Mucosa of descending colon (tissue), 3 donors: ENCODE data around the gene FBXW11. TPM values are rescaled to one million over a fixed set of nuclear protein-coding genes. Genes with fewer than 3 reads are reported as not detected.
A peak's percentile ranks its signal among the peaks of the same experiment; 100 is the strongest.

ENCODE experiments used
- ATAC-seq: fragments of 200-7000 bp; cut with Tn5 transposase; one replicate; pipeline ENCODE4 v1.9.1; 2020; ENCODE audit warnings: mild to moderate bottlenecking, moderate library complexity
- DNase-seq, 3 donors: peaks; one replicate each; pipeline ENCODE4 v3.0.0-alpha.2; 2020
- H3K36me3 ChIP-seq: fragments of 200-600 bp; one replicate; pipeline ENCODE4 v1.8.0; 2021; ENCODE audit warnings: low read depth, mild to moderate bottlenecking
- H3K4me1 ChIP-seq: fragments of 200-600 bp; one replicate; pipeline ENCODE4 v1.8.0; 2021; ENCODE audit warnings: low read depth, mild to moderate bottlenecking
- H3K4me3 ChIP-seq: fragments of 200-600 bp; one replicate; pipeline ENCODE4 v1.8.0; 2021; ENCODE audit warnings: mild to moderate bottlenecking
- H3K9me3 ChIP-seq: fragments of 200-600 bp; one replicate; pipeline ENCODE4 v1.8.0; 2021; ENCODE audit warnings: mild to moderate bottlenecking
- CTCF ChIP-seq: fragments of 200-600 bp; IDR thresholded peaks from one replicate; pipeline ENCODE4 v1.8.0; 2022; ENCODE audit warnings: antibody characterized with exemption, mild to moderate bottlenecking
- intact Hi-C, 2 donors: fragments of 100-400 bp; cut with DNase I in 1 of 2; cut with micrococcal nuclease in 1 of 2; formaldehyde crosslinking; loops; one replicate each; pipeline versions ENCODE4 v1.11.0 to v1.11.1; 2022; cut with DNase I, micrococcal nuclease
- total RNA-seq, 3 donors: library from RNA; stranded (reverse); fragmentation: NEBNext Ultra II Directional in 2 of 3; extraction: Animal tissue kit (Norgen Biotek cat#: 25700) in 2 of 3; gene quantifications; one replicate each; pipeline versions ENCODE4 v1.2.1 to v1.2.4, GENCODE V29; 2021 to 2023
- donor health status: DM: no; HTN: no; CAD: no; lungs with moderate emphysema.
- donor health status: DM: no; HTN: no; CAD: no.
- donor health status: DM: no; HTN: yes; CAD: no.

Gene FBXW11
- total RNA-seq, 3 donors from 2014 or later: 37.2 to 50.2 (median 39.5) TPM

GRCh38 chr5:171835066-171835465 is 171.4 kb downstream of the FBXW11 start:
- no peak for ATAC-seq
- DNase-seq: no peak
- no peak for TF ChIP-seq CTCF
- H3K9me3 ChIP-seq: no peaks in the 10 kb centered on the region
- no peak overlapping the region for H3K4me3 ChIP-seq
- intact Hi-C loops: no loop called here
- H3K4me1 ChIP-seq: peaks cover 3% of the 10 kb centered on the region
- no peaks in the 10 kb centered on the region for H3K36me3 ChIP-seq

GRCh38 chr5:171834461-171834860 is 172.0 kb downstream of the FBXW11 start:
- ATAC-seq: no peak
- no peaks in the 10 kb centered on the region for H3K36me3 ChIP-seq
- no peaks in the 10 kb centered on the region for H3K9me3 ChIP-seq
- DNase-seq: no peak
- TF ChIP-seq CTCF: no peak
- H3K4me3 ChIP-seq: no peak overlapping the region
- intact Hi-C loops: no loop called here
- peaks cover 3% of the 10 kb centered on the region for H3K4me1 ChIP-seq

GRCh38 chr5:171832775-171833174 is 173.7 kb downstream of the FBXW11 start:
- no peaks in the 10 kb centered on the region for H3K9me3 ChIP-seq
- TF ChIP-seq CTCF: no peak
- DNase-seq: no peak
- ATAC-seq: no peak
- no peak overlapping the region for H3K4me3 ChIP-seq
- peaks cover 3% of the 10 kb centered on the region for H3K4me1 ChIP-seq
- no peaks in the 10 kb centered on the region for H3K36me3 ChIP-seq
- intact Hi-C loops: no loop called here

- no peak for TF ChIP-seq CTCF
- intact Hi-C loops: no loop called here
- DNase-seq (no peak), ATAC-seq (peak; percentile 94)
- no peak overlapping the region for H3K4me3 ChIP-seq
- no peaks in the 10 kb centered on the region for H3K9me3 ChIP-seq
- H3K4me1 ChIP-seq: peaks cover 3% of the 10 kb centered on the region
- H3K36me3 ChIP-seq: no peaks in the 10 kb centered on the region
Measured at GRCh38 chr5:171830686-171831085, 175.8 kb downstream of the FBXW11 start.

GRCh38 chr5:171827162-171827561 is 179.3 kb downstream of the FBXW11 start:
- H3K4me3 ChIP-seq: no peak overlapping the region

More at GRCh38 chr5:171827162-171827561, 179.3 kb downstream of the FBXW11 start:
- H3K9me3 ChIP-seq: no peaks in the 10 kb centered on the region
- intact Hi-C loops: no loop called here
- peaks cover 6% of the 10 kb centered on the region for H3K4me1 ChIP-seq
- ATAC-seq (no peak), DNase-seq (no peak)
- H3K36me3 ChIP-seq: no peaks in the 10 kb centered on the region
- TF ChIP-seq CTCF: no peak
